Osteocyte (in vitro differentiated cells): ENCODE measurements around the gene PPM1L. TPM values are rescaled to one million over a fixed set of nuclear protein-coding genes. Genes with fewer than 3 reads are reported as not detected.

Experiments used
- DNase-seq: peaks from one replicate; pipeline ENCODE4 v3.0.0; 2021; ENCODE audit warnings: mixed read lengths; ENCODE audit not compliant: unreplicated experiment; ENCODE audit errors: extremely low spot score
- H3K27ac Mint-ChIP-seq: one replicate; pipeline ENCODE4 v1.8.0; 2021; ENCODE audit warnings: mild to moderate bottlenecking, mixed read lengths; ENCODE audit not compliant: unreplicated experiment
- H3K27me3 Mint-ChIP-seq: one replicate; pipeline ENCODE4 v1.8.0; 2021; ENCODE audit warnings: mixed read lengths; ENCODE audit not compliant: unreplicated experiment
- H3K36me3 Mint-ChIP-seq: one replicate; pipeline ENCODE4 v1.8.0; 2021; ENCODE audit warnings: mixed read lengths; ENCODE audit not compliant: unreplicated experiment
- H3K4me1 Mint-ChIP-seq: one replicate; pipeline ENCODE4 v1.8.0; 2021; ENCODE audit warnings: mixed read lengths; ENCODE audit not compliant: unreplicated experiment
- H3K4me3 Mint-ChIP-seq: one replicate; pipeline ENCODE4 v1.8.0; 2021; ENCODE audit warnings: mild to moderate bottlenecking, moderate library complexity, mixed read lengths; ENCODE audit not compliant: unreplicated experiment
- H3K9me3 Mint-ChIP-seq: one replicate; pipeline ENCODE4 v1.8.0; 2021; ENCODE audit warnings: mixed read lengths; ENCODE audit not compliant: unreplicated experiment
- CTCF ChIP-seq: fragments of 200-600 bp; sonication (generic); IDR thresholded peaks from 2 replicates; pipeline ENCODE4 v1.5.0; 2021; ENCODE audit warnings: antibody characterized with exemption, mild to moderate bottlenecking, moderate library complexity
- total RNA-seq: library from RNA; stranded (reverse); gene quantifications from 2 replicates; pipeline ENCODE4 v1.2.1, GENCODE V29; 2021

Gene PPM1L
- total RNA-seq, 1 donor from 2014 or later = 9.1 TPM

- H3K27ac Mint-ChIP-seq = no peak overlapping the region
- peaks cover 47% of the 10 kb centered on the region for H3K4me1 Mint-ChIP-seq
- peaks cover 4% of the 10 kb centered on the region for H3K27me3 Mint-ChIP-seq
- H3K36me3 Mint-ChIP-seq = no peaks in the 10 kb centered on the region
- no peak for TF ChIP-seq CTCF
- H3K9me3 Mint-ChIP-seq = no peaks in the 10 kb centered on the region
- H3K4me3 Mint-ChIP-seq = no peak overlapping the region
- no peak for DNase-seq
These were observed 173.6 kb downstream of the PPM1L start for GRCh38 chr3:160929595-160929994.

- Mint-ChIP-seq H3K4me1 (peaks cover 47% of the 10 kb centered on the region), H3K4me3 (no peak overlapping the region), H3K27me3 (no peaks in the 10 kb centered on the region), H3K27ac (peak overlapping the region; percentile 36), H3K36me3 (no peaks in the 10 kb centered on the region), H3K9me3 (no peaks in the 10 kb centered on the region)
- no peak for DNase-seq
- no peak for TF ChIP-seq CTCF
These were observed 175.4 kb downstream of the PPM1L start for GRCh38 chr3:160931474-160931873.

GRCh38 chr3:160935413-160936095 lies 179.5 kb downstream of the PPM1L start:
- TF ChIP-seq CTCF = no peak
- no peak for DNase-seq
- Mint-ChIP-seq H3K9me3 (no peaks in the 10 kb centered on the region), H3K36me3 (no peaks in the 10 kb centered on the region), H3K27ac (no peak overlapping the region), H3K27me3 (peaks cover 3% of the 10 kb centered on the region), H3K4me3 (no peak overlapping the region), H3K4me1 (peaks cover 35% of the 10 kb centered on the region)

GRCh38 chr3:160941885-160942494 lies 186.0 kb downstream of the PPM1L start:
- H3K36me3 Mint-ChIP-seq = no peaks in the 10 kb centered on the region
- H3K27ac Mint-ChIP-seq = no peak overlapping the region
- no peaks in the 10 kb centered on the region for H3K9me3 Mint-ChIP-seq
- H3K27me3 Mint-ChIP-seq = peaks cover 6% of the 10 kb centered on the region
- H3K4me1 Mint-ChIP-seq = peaks cover 3% of the 10 kb centered on the region
- peak; percentile 87 for DNase-seq
- peak; percentile 86 for TF ChIP-seq CTCF
- no peak overlapping the region for H3K4me3 Mint-ChIP-seq

- DNase-seq = no peak
- TF ChIP-seq CTCF = no peak
- Mint-ChIP-seq H3K27me3 (peaks cover 6% of the 10 kb centered on the region), H3K27ac (no peak overlapping the region), H3K9me3 (no peaks in the 10 kb centered on the region), H3K4me1 (peaks cover 3% of the 10 kb centered on the region), H3K36me3 (no peaks in the 10 kb centered on the region), H3K4me3 (no peak overlapping the region)
These were observed 188.0 kb downstream of the PPM1L start for GRCh38 chr3:160943996-160944395.
